Tibial nerve (tissue), 4 donors: ENCODE results near the gene CD79A. TPM values are rescaled to one million over a fixed set of nuclear protein-coding genes. Genes with fewer than 3 reads are reported as not detected.

ENCODE experiments used
- DNase-seq, 2 donors: peaks; one replicate each; pipeline ENCODE4 v3.0.0-alpha.2; 2019; ENCODE audit warnings: low spot score in 2 of 2
- H3K27ac ChIP-seq, 4 donors: fragments of 200-600 bp; sonication (generic) in 3 of 4; one replicate each; pipeline ENCODE4 v1.5.1; 2017 to 2019; ENCODE audit warnings: mild to moderate bottlenecking in 1 of 4
- H3K27me3 ChIP-seq, 2 donors: fragments of 200-600 bp; sonication (generic) in 1 of 2; one replicate each; pipeline versions ENCODE4 v1.5.1 to v1.6.0; 2017 to 2019
- H3K36me3 ChIP-seq, 3 donors: fragments of 200-600 bp; sonication (generic); one replicate each; pipeline ENCODE4 v1.5.1; 2018 to 2019
- H3K4me1 ChIP-seq, 4 donors: fragments of 200-600 bp; sonication (generic) in 3 of 4; one replicate each; pipeline ENCODE4 v1.5.1; 2017 to 2019
- H3K4me3 ChIP-seq, 4 donors: fragments of 200-600 bp; sonication (generic) in 3 of 4; one replicate each; pipeline ENCODE4 v1.5.1; 2017 to 2019; ENCODE audit warnings: mild to moderate bottlenecking in 1 of 4, moderate library complexity in 1 of 4
- H3K9me3 ChIP-seq, 4 donors: fragments of 200-600 bp; sonication (generic) in 3 of 4; one replicate each; pipeline ENCODE4 v1.5.1; 2017 to 2019
- EP300 ChIP-seq, 2 donors: sonication (generic); formaldehyde crosslinking; IDR thresholded peaks; one replicate each; pipeline ENCODE4 v1.6.1; 2017; ENCODE audit warnings: antibody characterized with exemption in 2 of 2, mild to moderate bottlenecking in 1 of 2
- POLR2A ChIP-seq, 2 donors: fragments of 450-650 bp; IDR thresholded peaks; one replicate each; pipeline ENCODE4 v1.6.1; 2017; ENCODE audit warnings: antibody characterized with exemption in 2 of 2, mild to moderate bottlenecking in 2 of 2, moderate library complexity in 2 of 2
- WGBS, 2 donors: methylation state at CpG; one replicate each; pipeline ENCODE4 v1.1.5; 2018; 5-methylcytosine and 5-hydroxymethylcytosine counted together
- total RNA-seq, 4 donors: library from RNA; depleted of rRNA; stranded (reverse); fragments of >200 nt; gene quantifications; one replicate each; pipeline ENCODE4 v1.1.0, GENCODE V29; 2016
- TF ChIP-seq, protein P1 (sequence below), 5 experiments: fragments of 200-600 bp in 3 of 5; fragments of 450-650 bp in 2 of 5; sonication (generic) in 3 of 5; IDR thresholded peaks; one replicate each; pipeline ENCODE4 v1.5.1; 2016 to 2019; ENCODE audit warnings: antibody characterized with exemption in 5 of 5, mild to moderate bottlenecking in 3 of 5, moderate library complexity in 2 of 5

CD79A gene
- total RNA-seq, result not detected

DNA sequence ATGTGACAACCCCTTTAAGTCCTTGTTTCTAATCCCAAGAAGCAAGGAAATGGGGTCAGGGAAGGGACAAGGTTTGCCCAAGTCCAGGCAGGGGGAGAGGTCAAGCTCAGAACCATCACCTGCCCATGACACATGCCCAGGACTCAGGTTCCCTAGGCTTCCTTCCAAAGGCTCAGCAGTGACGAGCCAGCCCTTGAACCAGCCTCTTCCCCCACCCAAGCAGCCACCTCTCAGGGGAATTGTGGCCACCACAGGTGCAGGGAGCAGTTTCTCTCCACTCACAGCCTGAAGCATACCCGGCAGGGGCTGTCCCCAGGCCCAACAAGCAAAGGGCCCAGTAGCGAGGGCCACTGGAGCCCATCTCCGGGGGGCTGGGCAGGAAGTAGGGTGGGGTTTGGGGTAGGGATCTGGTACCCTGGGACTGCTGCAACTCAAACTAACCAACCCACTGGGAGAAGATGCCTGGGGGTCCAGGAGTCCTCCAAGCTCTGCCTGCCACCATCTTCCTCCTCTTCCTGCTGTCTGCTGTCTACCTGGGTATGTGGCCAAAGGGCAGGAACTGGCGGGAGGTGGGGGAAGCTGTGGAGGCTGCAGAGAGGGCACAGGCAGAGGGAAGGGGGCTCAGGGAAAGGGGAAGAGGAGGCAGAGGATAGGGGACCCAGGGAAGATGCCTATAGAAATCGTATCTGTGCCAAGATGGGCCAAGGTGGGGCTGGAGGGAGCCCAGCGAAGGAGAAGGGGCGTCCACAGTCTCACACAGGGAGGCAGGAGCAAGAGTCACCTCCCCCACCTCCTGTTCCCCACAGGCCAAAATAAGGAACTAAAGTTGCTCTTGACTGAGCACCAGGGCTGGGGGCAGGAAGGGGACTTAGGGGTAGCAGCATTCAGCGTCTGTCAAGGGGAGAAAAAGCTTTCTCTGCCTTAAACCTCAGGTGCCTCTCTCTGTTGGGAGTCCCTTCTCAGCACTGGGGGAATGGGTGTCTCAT is at the start of gene CD79A:
Gene CD79A (plus strand): TSS at position 433 of the 986 bp plus-strand sequence. CDS start 26 bp downstream, at position 459.
- H3K4me3 ChIP-seq, result peak within 1 kb of the TSS in 1 of 4 donors; percentile 36
- H3K9me3 ChIP-seq, result no peaks in the 10 kb centered on the region
- H3K27ac ChIP-seq, result peak within 1 kb of the TSS in 1 of 4 donors; percentile 75
- TF ChIP-seq POLR2A (IDR thresholded peaks at IDR 0.05) (no peak), EP300 (IDR thresholded peaks at IDR 0.05) (no peak)
- TF ChIP-seq, protein P1, sequence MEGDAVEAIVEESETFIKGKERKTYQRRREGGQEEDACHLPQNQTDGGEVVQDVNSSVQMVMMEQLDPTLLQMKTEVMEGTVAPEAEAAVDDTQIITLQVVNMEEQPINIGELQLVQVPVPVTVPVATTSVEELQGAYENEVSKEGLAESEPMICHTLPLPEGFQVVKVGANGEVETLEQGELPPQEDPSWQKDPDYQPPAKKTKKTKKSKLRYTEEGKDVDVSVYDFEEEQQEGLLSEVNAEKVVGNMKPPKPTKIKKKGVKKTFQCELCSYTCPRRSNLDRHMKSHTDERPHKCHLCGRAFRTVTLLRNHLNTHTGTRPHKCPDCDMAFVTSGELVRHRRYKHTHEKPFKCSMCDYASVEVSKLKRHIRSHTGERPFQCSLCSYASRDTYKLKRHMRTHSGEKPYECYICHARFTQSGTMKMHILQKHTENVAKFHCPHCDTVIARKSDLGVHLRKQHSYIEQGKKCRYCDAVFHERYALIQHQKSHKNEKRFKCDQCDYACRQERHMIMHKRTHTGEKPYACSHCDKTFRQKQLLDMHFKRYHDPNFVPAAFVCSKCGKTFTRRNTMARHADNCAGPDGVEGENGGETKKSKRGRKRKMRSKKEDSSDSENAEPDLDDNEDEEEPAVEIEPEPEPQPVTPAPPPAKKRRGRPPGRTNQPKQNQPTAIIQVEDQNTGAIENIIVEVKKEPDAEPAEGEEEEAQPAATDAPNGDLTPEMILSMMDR (IDR thresholded peaks at IDR 0.05), result no peak
- no peak for DNase-seq
- peaks cover 0 to 10% (median 1%) of the 10 kb centered on the region in 4 donors for H3K4me1 ChIP-seq
- 49 to 68% methylated on average over 8 to 9 of the region's 9 CpGs for WGBS, 2 donors
- H3K36me3 ChIP-seq, result peaks cover 0 to 8% (median 0%) of the 10 kb centered on the region in 3 donors
- no peaks in the 10 kb centered on the region for H3K27me3 ChIP-seq

- Histone ChIP-seq H3K27me3 (peaks cover 0 to 33% of the 10 kb centered on the region in 2 donors), H3K4me1 (no peaks in the 10 kb centered on the region), H3K4me3 (no peak overlapping the region), H3K36me3 (no peaks in the 10 kb centered on the region), H3K27ac (no peak overlapping the region), H3K9me3 (no peaks in the 10 kb centered on the region)
- TF ChIP-seq EP300 (IDR thresholded peaks at IDR 0.05) (no peak), POLR2A (IDR thresholded peaks at IDR 0.05) (no peak)
- TF ChIP-seq, protein P1 (IDR thresholded peaks at IDR 0.05), result no peak
- WGBS, 2 donors, result 61 to 62% methylated on average over 13 of the region's 13 CpGs
- no peak for DNase-seq
These were observed 38.9 kb upstream of the CD79A start for GRCh38 chr19:41837981-41838708.

GRCh38 chr19:41839211-41839610 is 37.9 kb upstream of the CD79A start:
- no peak for DNase-seq
- no peaks in the 10 kb centered on the region for H3K4me1 ChIP-seq
- WGBS, 2 donors, result 70 to 71% methylated on average over 2 of the region's 2 CpGs
- no peaks in the 10 kb centered on the region for H3K36me3 ChIP-seq
- no peaks in the 10 kb centered on the region for H3K9me3 ChIP-seq
- no peak overlapping the region for H3K27ac ChIP-seq
- TF ChIP-seq EP300 (IDR thresholded peaks at IDR 0.05), result no peak
- TF ChIP-seq, protein P1 (IDR thresholded peaks at IDR 0.05), result no peak
- no peak for TF ChIP-seq POLR2A (IDR thresholded peaks at IDR 0.05)
- peaks cover 0 to 33% of the 10 kb centered on the region in 2 donors for H3K27me3 ChIP-seq
- no peak overlapping the region for H3K4me3 ChIP-seq

- no peak for TF ChIP-seq EP300 (IDR thresholded peaks at IDR 0.05)
- TF ChIP-seq, protein P1 (IDR thresholded peaks at IDR 0.05), result no peak
- no peak for TF ChIP-seq POLR2A (IDR thresholded peaks at IDR 0.05)
- H3K9me3 ChIP-seq, result no peaks in the 10 kb centered on the region
- no peaks in the 10 kb centered on the region for H3K4me1 ChIP-seq
- peaks cover 0 to 11% of the 10 kb centered on the region in 2 donors for H3K27me3 ChIP-seq
- DNase-seq, result no peak
- H3K36me3 ChIP-seq, result no peaks in the 10 kb centered on the region
- WGBS, 2 donors, result 68 to 69% methylated on average over 7 of the region's 7 CpGs
- no peak overlapping the region for H3K4me3 ChIP-seq
- no peak overlapping the region for H3K27ac ChIP-seq
These were observed 33.7 kb upstream of the CD79A start for GRCh38 chr19:41843371-41843770.
